Gastrocnemius medialis (tissue), 4 donors: ENCODE measurements around the gene ECE1.

Source experiments
- POLR2A ChIP-seq, 2 donors: fragments of 450-650 bp; IDR thresholded peaks; one replicate each; pipeline ENCODE4 v1.6.1; 2017; ENCODE audit warnings: antibody characterized with exemption in 2 of 2, mild to moderate bottlenecking in 2 of 2, moderate library complexity in 2 of 2
- TF ChIP-seq, protein P1 (sequence below), 5 experiments: fragments of 450-650 bp in 3 of 5; fragments of 200-600 bp in 2 of 5; sonication (generic) in 2 of 5; IDR thresholded peaks in 4 of 5; conservative IDR thresholded peaks in 1 of 5; 1 replicate in 4 of 5; 2 replicates in 1 of 5; pipeline ENCODE4 v1.5.1; 2016 to 2019; ENCODE audit warnings: antibody characterized with exemption in 5 of 5, mild to moderate bottlenecking in 3 of 5, moderate library complexity in 3 of 5

DNA sequence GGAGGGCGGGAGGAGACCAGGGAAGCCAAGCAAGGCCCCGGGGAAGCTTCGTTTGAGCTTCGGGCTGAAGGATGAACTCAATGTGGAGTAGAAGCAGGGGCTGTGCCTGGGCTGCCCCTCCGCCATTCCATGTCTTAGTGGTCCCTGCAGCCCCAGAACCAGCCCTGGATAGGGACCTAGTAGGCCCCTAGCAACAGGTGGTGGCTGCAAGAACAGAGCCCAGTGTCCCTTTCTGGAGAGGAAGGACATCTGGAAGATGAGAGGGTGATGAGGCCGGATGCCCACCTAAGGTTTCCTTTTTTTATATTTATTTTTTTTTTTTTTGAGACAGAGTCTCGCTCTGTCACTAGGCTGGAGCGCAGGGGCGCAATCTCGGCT is 27.2 kb downstream of the ECE1 start:
- TF ChIP-seq, protein P1, sequence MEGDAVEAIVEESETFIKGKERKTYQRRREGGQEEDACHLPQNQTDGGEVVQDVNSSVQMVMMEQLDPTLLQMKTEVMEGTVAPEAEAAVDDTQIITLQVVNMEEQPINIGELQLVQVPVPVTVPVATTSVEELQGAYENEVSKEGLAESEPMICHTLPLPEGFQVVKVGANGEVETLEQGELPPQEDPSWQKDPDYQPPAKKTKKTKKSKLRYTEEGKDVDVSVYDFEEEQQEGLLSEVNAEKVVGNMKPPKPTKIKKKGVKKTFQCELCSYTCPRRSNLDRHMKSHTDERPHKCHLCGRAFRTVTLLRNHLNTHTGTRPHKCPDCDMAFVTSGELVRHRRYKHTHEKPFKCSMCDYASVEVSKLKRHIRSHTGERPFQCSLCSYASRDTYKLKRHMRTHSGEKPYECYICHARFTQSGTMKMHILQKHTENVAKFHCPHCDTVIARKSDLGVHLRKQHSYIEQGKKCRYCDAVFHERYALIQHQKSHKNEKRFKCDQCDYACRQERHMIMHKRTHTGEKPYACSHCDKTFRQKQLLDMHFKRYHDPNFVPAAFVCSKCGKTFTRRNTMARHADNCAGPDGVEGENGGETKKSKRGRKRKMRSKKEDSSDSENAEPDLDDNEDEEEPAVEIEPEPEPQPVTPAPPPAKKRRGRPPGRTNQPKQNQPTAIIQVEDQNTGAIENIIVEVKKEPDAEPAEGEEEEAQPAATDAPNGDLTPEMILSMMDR (IDR thresholded peaks at IDR 0.05 in 4 of 5, conservative IDR thresholded peaks at IDR 0.05 in 1 of 5): no peak
- TF ChIP-seq POLR2A (IDR thresholded peaks at IDR 0.05): no peak
